Caco-2 (cell line): Measurements from ENCODE around the gene PLEKHG5. TPM values are rescaled to one million over a fixed set of nuclear protein-coding genes. Genes with fewer than 3 reads are reported as not detected.

ENCODE experiments used
- BruUV-seq: library from RNA; stranded (reverse); fragments of 400-500 nt; replicated peaks from 2 replicates; lab custom pipeline; 2021; lab: Mats Ljungman, UMichigan
- CTCF ChIA-PET: fragments of 300-600 bp; sonication (Branson Sonifier 250); formaldehyde crosslinking; loops from one replicate; lab custom pipeline; 2022; ENCODE audit warnings: antibody characterized with exemption; lab: Charles Lee
- POLR2A ChIA-PET: fragments of 300-600 bp; sonication (Branson Sonifier 250); formaldehyde crosslinking; loops from one replicate; lab custom pipeline; 2022; ENCODE audit warnings: antibody characterized with exemption; lab: Charles Lee
- DNase-seq, 2 experiments: peaks; one replicate each; pipeline versions ENCODE4 v3.0.0 to v3.0.0-alpha.2; 2020 to 2022
- H3K27me3 ChIP-seq: replicated peaks from 2 replicates; pipeline ENCODE4 v1.6.0; 2011; ENCODE audit warnings: low read length; ENCODE audit not compliant: control insufficient read depth, insufficient read depth
- H3K36me3 ChIP-seq: 2 replicates; pipeline ENCODE4 v1.5.1; 2011; ENCODE audit warnings: low read length; ENCODE audit not compliant: control insufficient read depth, insufficient read depth
- H3K4me1 ChIP-seq: fragments of 250-450 bp; sonication (Bioruptor Pico); 2 replicates; pipeline ENCODE4 v1.5.1; 2020; ENCODE audit warnings: mild to moderate bottlenecking
- H3K4me3 ChIP-seq: 2 replicates; pipeline ENCODE4 v1.5.1; 2011; ENCODE audit warnings: low read depth, mild to moderate bottlenecking, control low read depth, low read length
- H3K9me3 ChIP-seq: fragments of 250-450 bp; sonication (Bioruptor Pico); 2 replicates; pipeline ENCODE4 v1.5.1; 2020; ENCODE audit warnings: mild to moderate bottlenecking, moderate library complexity
- H3K27ac Mint-ChIP-seq: one replicate; pipeline ENCODE4 v1.8.0; 2022; ENCODE audit warnings: mixed read lengths; ENCODE audit not compliant: unreplicated experiment
- H3K27me3 Mint-ChIP-seq: one replicate; pipeline ENCODE4 v1.8.0; 2022; ENCODE audit warnings: mixed read lengths; ENCODE audit not compliant: insufficient read depth, unreplicated experiment
- H3K36me3 Mint-ChIP-seq: one replicate; pipeline ENCODE4 v1.8.0; 2022; ENCODE audit warnings: mild to moderate bottlenecking, mixed read lengths; ENCODE audit not compliant: insufficient read depth, unreplicated experiment
- H3K4me1 Mint-ChIP-seq: one replicate; pipeline ENCODE4 v1.8.0; 2022; ENCODE audit warnings: low read depth, mixed read lengths; ENCODE audit not compliant: unreplicated experiment
- H3K4me3 Mint-ChIP-seq: one replicate; pipeline ENCODE4 v1.8.0; 2022; ENCODE audit warnings: mild to moderate bottlenecking, moderate library complexity, mixed read lengths; ENCODE audit not compliant: unreplicated experiment
- H3K9me3 Mint-ChIP-seq: one replicate; pipeline ENCODE4 v1.8.0; 2022; ENCODE audit warnings: mixed read lengths; ENCODE audit not compliant: unreplicated experiment
- CTCF ChIP-seq, 2 experiments: fragments of 200-600 bp in 1 of 2; IDR thresholded peaks; 1 replicate in 1 of 2; 2 replicates in 1 of 2; pipeline versions ENCODE4 v1.5.1 to v1.8.0; 2011 to 2022; ENCODE audit warnings: antibody characterized with exemption in 1 of 2, control low read depth in 1 of 2, inconsistent platforms in 1 of 2, low read depth in 1 of 2, low read length in 1 of 2, mild to moderate bottlenecking in 1 of 2, moderate library complexity in 1 of 2; ENCODE audit not compliant: insufficient read depth in 1 of 2, severe bottlenecking in 1 of 2, unreplicated experiment in 1 of 2
- intact Hi-C: fragments of 100-400 bp; cut with micrococcal nuclease; formaldehyde crosslinking; loops from one replicate; pipeline ENCODE4 v1.10.0; 2022; ENCODE audit not compliant: unreplicated experiment
- total RNA-seq: library from RNA; stranded (reverse); gene quantifications from 2 replicates; pipeline ENCODE4 v1.2.3, GENCODE V29; 2022

The PLEKHG5 gene
- total RNA-seq, 1 experiment from 2014 or later, result 12.2 TPM

GRCh38 chr1:6508154-6508815 is 16.8 kb upstream of the PLEKHG5 start:
- Mint-ChIP-seq H3K27ac (no peak overlapping the region), H3K4me1 (no peaks in the 10 kb centered on the region), H3K4me3 (no peak overlapping the region), H3K36me3 (no peaks in the 10 kb centered on the region), H3K9me3 (no peaks in the 10 kb centered on the region), H3K27me3 (no peaks in the 10 kb centered on the region)
- TF ChIP-seq CTCF (IDR thresholded peaks at IDR 0.05; ENCODE audit: insufficient read depth in 1 of 2, low read depth in 1 of 2, low read length in 1 of 2, severe bottlenecking in 1 of 2, unreplicated experiment in 1 of 2), result no peak
- CTCF ChIA-PET, result no interaction called here
- POLR2A ChIA-PET, result no interaction called here
- no peak for DNase-seq
- Histone ChIP-seq H3K4me3 (no peak overlapping the region), H3K9me3 (no peaks in the 10 kb centered on the region), H3K27me3 (no peaks in the 10 kb centered on the region), H3K4me1 (no peaks in the 10 kb centered on the region; the same call in 1 of the 2 replicates), H3K36me3 (no peaks in the 10 kb centered on the region)
- no TSS peak for BruUV-seq
- intact Hi-C loops, result no loop called here

- no peaks in the 10 kb centered on the region for H3K4me1 Mint-ChIP-seq
- no peaks in the 10 kb centered on the region for H3K4me1 ChIP-seq
- H3K27me3 ChIP-seq, result no peaks in the 10 kb centered on the region
- no peaks in the 10 kb centered on the region for H3K9me3 Mint-ChIP-seq
- no peaks in the 10 kb centered on the region for H3K9me3 ChIP-seq
- DNase-seq, result no peak
- H3K36me3 ChIP-seq, result no peaks in the 10 kb centered on the region
- H3K36me3 Mint-ChIP-seq, result no peaks in the 10 kb centered on the region
- H3K27ac Mint-ChIP-seq, result no peak overlapping the region
- intact Hi-C loops, result no loop called here
- no TSS peak for BruUV-seq
- no peak for TF ChIP-seq CTCF (IDR thresholded peaks at IDR 0.05; ENCODE audit: insufficient read depth in 1 of 2, low read depth in 1 of 2, low read length in 1 of 2, severe bottlenecking in 1 of 2, unreplicated experiment in 1 of 2)
- POLR2A ChIA-PET, result no interaction called here
- no peak overlapping the region for H3K4me3 Mint-ChIP-seq
- no peak overlapping the region for H3K4me3 ChIP-seq
- no peaks in the 10 kb centered on the region for H3K27me3 Mint-ChIP-seq
- CTCF ChIA-PET, result no interaction called here
These were observed 16.0 kb upstream of the PLEKHG5 start for GRCh38 chr1:6507461-6507911.

- Mint-ChIP-seq H3K9me3 (no peaks in the 10 kb centered on the region), H3K27ac (no peak overlapping the region), H3K27me3 (no peaks in the 10 kb centered on the region), H3K4me1 (no peaks in the 10 kb centered on the region), H3K36me3 (no peaks in the 10 kb centered on the region), H3K4me3 (no peak overlapping the region)
- no peak for DNase-seq
- Histone ChIP-seq H3K27me3 (no peaks in the 10 kb centered on the region), H3K9me3 (no peaks in the 10 kb centered on the region), H3K36me3 (no peaks in the 10 kb centered on the region), H3K4me1 (no peaks in the 10 kb centered on the region), H3K4me3 (no peak overlapping the region)
- ChIA-PET CTCF (no interaction called here), POLR2A (no interaction called here)
- intact Hi-C loops, result no loop called here
- BruUV-seq, result no TSS peak
- TF ChIP-seq CTCF (IDR thresholded peaks at IDR 0.05; ENCODE audit: insufficient read depth in 1 of 2, low read depth in 1 of 2, low read length in 1 of 2, severe bottlenecking in 1 of 2, unreplicated experiment in 1 of 2), result no peak
These were observed 15.6 kb upstream of the PLEKHG5 start for GRCh38 chr1:6507037-6507428.
